Hepatocyte (in vitro differentiated cells): Measurements from ENCODE around the gene NUBP2. TPM values are rescaled to one million over a fixed set of nuclear protein-coding genes. Genes with fewer than 3 reads are reported as not detected.

Experiments used
- DNase-seq: peaks from one replicate; pipeline ENCODE4 v3.0.0-alpha.2; 2016; ENCODE audit warnings: low spot score
- H2AFZ ChIP-seq: fragments of 200-600 bp; sonication (generic); 2 replicates; pipeline ENCODE4 v1.6.0; 2016; ENCODE audit warnings: antibody characterized with exemption, mild to moderate bottlenecking
- H3K27ac ChIP-seq: fragments of 200-600 bp; sonication (generic); 2 replicates; pipeline ENCODE4 v1.5.1; 2016; ENCODE audit warnings: mild to moderate bottlenecking
- H3K27me3 ChIP-seq: fragments of 200-600 bp; sonication (generic); 2 replicates; pipeline ENCODE4 v1.6.1; 2016
- H3K36me3 ChIP-seq: fragments of 200-600 bp; sonication (generic); replicated peaks from 2 replicates; pipeline ENCODE4 v1.5.1; 2016; ENCODE audit warnings: low read depth; ENCODE audit not compliant: insufficient read depth
- H3K4me1 ChIP-seq: fragments of 200-600 bp; sonication (generic); 2 replicates; pipeline ENCODE4 v1.5.1; 2016; ENCODE audit warnings: mild to moderate bottlenecking, moderate library complexity; ENCODE audit not compliant: insufficient read depth
- H3K4me2 ChIP-seq: fragments of 200-600 bp; sonication (generic); 2 replicates; pipeline ENCODE4 v1.6.0; 2016
- H3K4me3 ChIP-seq: fragments of 200-600 bp; sonication (generic); 2 replicates; pipeline ENCODE4 v1.5.1; 2016; ENCODE audit warnings: mild to moderate bottlenecking
- H3K79me2 ChIP-seq: fragments of 200-600 bp; sonication (generic); 2 replicates; pipeline ENCODE4 v1.6.0; 2017; ENCODE audit warnings: mild to moderate bottlenecking
- H3K9me2 ChIP-seq: fragments of 200-600 bp; sonication (generic); replicated peaks from 2 replicates; pipeline ENCODE4 v1.6.0; 2017; ENCODE audit warnings: mild to moderate bottlenecking; ENCODE audit not compliant: insufficient read depth
- H3K9me3 ChIP-seq: fragments of 200-600 bp; sonication (generic); 2 replicates; pipeline ENCODE4 v1.5.1; 2016; ENCODE audit warnings: low read depth, mild to moderate bottlenecking
- H4K20me1 ChIP-seq: fragments of 200-600 bp; sonication (generic); 2 replicates; pipeline ENCODE4 v1.6.0; 2016; ENCODE audit warnings: mild to moderate bottlenecking; ENCODE audit not compliant: insufficient read depth, poor library complexity, severe bottlenecking
- CTCF ChIP-seq: fragments of 200-600 bp; sonication (generic); IDR thresholded peaks from 2 replicates; pipeline ENCODE4 v1.5.1; 2016; ENCODE audit warnings: antibody characterized with exemption, mild to moderate bottlenecking; ENCODE audit not compliant: poor library complexity
- EZH2 ChIP-seq: fragments of 200-600 bp; sonication (generic); IDR thresholded peaks from 2 replicates; pipeline ENCODE4 v1.6.1; 2016; ENCODE audit warnings: antibody characterized with exemption, mild to moderate bottlenecking, borderline replicate concordance
- EZH2phosphoT487 ChIP-seq: fragments of 200-600 bp; sonication (generic); IDR thresholded peaks from one replicate; pipeline ENCODE4 v1.6.1; 2018; ENCODE audit warnings: antibody characterized with exemption, mild to moderate bottlenecking, low read depth, moderate library complexity; ENCODE audit not compliant: unreplicated experiment, severe bottlenecking
- WGBS: methylation state at CpG from one replicate; pipeline ENCODE4 v1.1.6; 2016; ENCODE audit warnings: low lambda C conversion rate; ENCODE audit errors: missing lambda C conversion rate; 5-methylcytosine and 5-hydroxymethylcytosine counted together
- microRNA-seq: library from miRNA; unstranded; fragments of <30 nt; microRNA quantifications from one replicate; pipeline ENCODE4, GENCODE V29; 2017
- polyA plus RNA-seq: library from polyadenylated mRNA; unstranded; fragments of >200 nt; fragmentation: Nextera tagmentation; extraction: Ambion mirVana; gene quantifications from 2 replicates; pipeline ENCODE4 v1.2.1, GENCODE V29; 2016
- small RNA-seq: library from RNA; depleted of rRNA; stranded (forward); fragments of <200 nt; gene quantifications from one replicate; pipeline ENCODE3, GENCODE V24; 2014
- total RNA-seq: library from RNA; depleted of rRNA; stranded (reverse); fragments of >200 nt; gene quantifications from 2 replicates; pipeline ENCODE4 v1.2.3, GENCODE V29; 2014

NUBP2 gene
- total and polyA plus RNA-seq, 2 experiments from 2014 or later: 85.4 to 101 TPM

DNA sequence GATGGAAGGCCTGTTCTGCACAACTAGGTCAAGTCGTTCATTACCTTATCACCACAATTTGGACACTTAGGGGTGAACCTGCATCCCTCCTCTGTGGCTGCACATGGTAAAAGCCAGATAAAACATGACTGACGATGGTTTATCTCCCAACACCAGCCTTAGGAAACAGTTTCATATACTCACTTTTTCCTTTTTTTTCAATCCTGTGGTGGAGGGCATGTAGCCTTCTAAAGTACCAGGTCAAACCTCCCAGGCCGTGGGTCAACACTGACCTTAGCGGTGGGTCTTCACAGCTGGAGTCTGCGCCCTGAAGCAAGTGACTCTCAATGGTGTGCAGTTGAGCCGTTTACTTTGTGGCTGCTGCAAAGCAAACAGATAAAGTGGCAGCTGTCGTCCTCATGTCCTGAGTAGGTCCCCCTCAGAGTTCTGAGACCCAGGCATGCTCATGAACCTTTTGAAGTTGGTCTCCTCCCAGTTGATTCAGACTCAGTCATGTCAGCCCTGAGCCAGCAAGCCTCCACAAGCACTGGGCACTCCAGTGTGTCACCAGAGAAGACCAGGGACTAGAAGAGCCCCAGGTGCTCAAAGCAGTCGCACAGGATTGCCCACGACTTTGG is 50.2 kb downstream of the NUBP2 start:
- peaks cover 42% of the 10 kb centered on the region for H3K79me2 ChIP-seq
- TF ChIP-seq CTCF (no peak), EZH2phosphoT487 (no peak), EZH2 (no peak)
- no peaks in the 10 kb centered on the region for H3K27me3 ChIP-seq
- H3K4me2 ChIP-seq: peak overlapping the region; percentile 37
- 53% methylated on average over 9 of the region's 9 CpGs for WGBS
- no peaks in the 10 kb centered on the region for H3K9me3 ChIP-seq
- H3K36me3 ChIP-seq: no peaks in the 10 kb centered on the region
- peaks cover 23% of the 10 kb centered on the region for H3K4me1 ChIP-seq
- H3K27ac ChIP-seq: peak overlapping the region; percentile 46
- H4K20me1 ChIP-seq: no peaks in the 10 kb centered on the region
- H3K4me3 ChIP-seq: no peak overlapping the region
- peak; percentile 32 for DNase-seq
- H2AFZ ChIP-seq: no peak overlapping the region
- H3K9me2 ChIP-seq: no peaks in the 10 kb centered on the region

GRCh38 chr16:1834096-1834495 is 51.3 kb downstream of the NUBP2 start:
- H3K4me3 ChIP-seq: no peak overlapping the region
- H3K9me2 ChIP-seq: no peaks in the 10 kb centered on the region
- H3K9me3 ChIP-seq: no peaks in the 10 kb centered on the region
- peaks cover 23% of the 10 kb centered on the region for H3K4me1 ChIP-seq
- TF ChIP-seq CTCF: no peak
- TF ChIP-seq EZH2: no peak
- TF ChIP-seq EZH2phosphoT487: no peak
- peaks cover 33% of the 10 kb centered on the region for H3K79me2 ChIP-seq
- H3K27ac ChIP-seq: no peak overlapping the region
- no peaks in the 10 kb centered on the region for H3K27me3 ChIP-seq
- 82% methylated on average over 5 of the region's 5 CpGs for WGBS
- DNase-seq: no peak
- no peak overlapping the region for H2AFZ ChIP-seq
- H3K4me2 ChIP-seq: no peak overlapping the region
- H3K36me3 ChIP-seq: no peaks in the 10 kb centered on the region
- H4K20me1 ChIP-seq: no peaks in the 10 kb centered on the region

Small RNA genes lying within 50 kb of the gene (microRNA-seq; reads per million reads assigned to microRNA genes)
- 17.9 reads per million, percentile 36 among the genes with 10 or more reads in this experiment for gene MIR3177

Small RNA genes lying within 50 kb of the gene (small RNA-seq; reads per million reads assigned to genes)
- gene MIR3177: 0.87 reads per million, percentile 66 among the genes with 10 or more reads in this experiment

Other genes with a start within 250 kb of the NUBP2 start
- 4.7 and 5.4 TPM in 2 replicates for gene TMEM204, start 249.3 kb upstream of the NUBP2 start, total RNA-seq
- 2.7 and 4.3 TPM in 2 replicates for gene TMEM204, start 249.3 kb upstream of the NUBP2 start, polyA plus RNA-seq
- gene IFT140, start 170.9 kb upstream of the NUBP2 start, total RNA-seq: 18.8 and 21.5 TPM in 2 replicates
- 18.5 and 22.9 TPM in 2 replicates for gene IFT140, start 170.9 kb upstream of the NUBP2 start, polyA plus RNA-seq
- gene CRAMP1, start 170.6 kb upstream of the NUBP2 start, total RNA-seq: 7.0 and 8.2 TPM in 2 replicates
- 6.7 and 9.9 TPM in 2 replicates for gene CRAMP1, start 170.6 kb upstream of the NUBP2 start, polyA plus RNA-seq
- 52.0 and 56.1 TPM in 2 replicates for gene JPT2, start 104.7 kb upstream of the NUBP2 start, total RNA-seq
- 7.8 and 9.2 TPM in 2 replicates for gene JPT2, start 104.7 kb upstream of the NUBP2 start, polyA plus RNA-seq
- 25.4 and 42.3 TPM in 2 replicates for gene MAPK8IP3, start 76.8 kb upstream of the NUBP2 start, total RNA-seq
- 44.9 and 71.9 TPM in 2 replicates for gene MAPK8IP3, start 76.8 kb upstream of the NUBP2 start, polyA plus RNA-seq
- gene NME3, start 11.4 kb upstream of the NUBP2 start, total RNA-seq: 34.8 and 51.7 TPM in 2 replicates
- gene NME3, start 11.4 kb upstream of the NUBP2 start, polyA plus RNA-seq: 86.6 and 104 TPM in 2 replicates
- 12.0 and 17.7 TPM in 2 replicates for gene EME2, start 10.2 kb upstream of the NUBP2 start, total RNA-seq
- 20.8 and 28.2 TPM in 2 replicates for gene EME2, start 10.2 kb upstream of the NUBP2 start, polyA plus RNA-seq
- 115 and 116 TPM in 2 replicates for gene MRPS34, start 9.8 kb upstream of the NUBP2 start, total RNA-seq
- 155 TPM in 2 replicates for gene MRPS34, start 9.8 kb upstream of the NUBP2 start, polyA plus RNA-seq
- gene SPSB3, start 389 bp upstream of the NUBP2 start, total RNA-seq: 34.4 and 38.8 TPM in 2 replicates
- 64.6 and 76.4 TPM in 2 replicates for gene SPSB3, start 389 bp upstream of the NUBP2 start, polyA plus RNA-seq
- 10.6 and 11.2 TPM in 2 replicates for gene IGFALS, start 10.7 kb downstream of the NUBP2 start, total RNA-seq
- gene IGFALS, start 10.7 kb downstream of the NUBP2 start, polyA plus RNA-seq: 10.7 and 12.6 TPM in 2 replicates
- gene HAGH, start 43.9 kb downstream of the NUBP2 start, total RNA-seq: 55.6 and 69.3 TPM in 2 replicates
- gene HAGH, start 43.9 kb downstream of the NUBP2 start, polyA plus RNA-seq: 91.7 and 113 TPM in 2 replicates
- gene FAHD1, start 44.2 kb downstream of the NUBP2 start, total RNA-seq: 80.6 and 101 TPM in 2 replicates
- 59.4 and 76.6 TPM in 2 replicates for gene FAHD1, start 44.2 kb downstream of the NUBP2 start, polyA plus RNA-seq
- 0.60 TPM in 1 of 2 replicates, not detected in the other for gene MEIOB, start 89.2 kb downstream of the NUBP2 start, total RNA-seq
- 0.28 TPM in 1 of 2 replicates, not detected in the other for gene MEIOB, start 89.2 kb downstream of the NUBP2 start, polyA plus RNA-seq
- not detected in 2 replicates for gene HS3ST6, start 135.5 kb downstream of the NUBP2 start, total RNA-seq
- gene HS3ST6, start 135.5 kb downstream of the NUBP2 start, polyA plus RNA-seq: 0.41 and 0.63 TPM in 2 replicates
- 31.3 and 43.4 TPM in 2 replicates for gene MSRB1, start 160.2 kb downstream of the NUBP2 start, total RNA-seq
- 48.7 and 62.4 TPM in 2 replicates for gene MSRB1, start 160.2 kb downstream of the NUBP2 start, polyA plus RNA-seq
- gene RPL3L, start 171.7 kb downstream of the NUBP2 start, total RNA-seq: not detected in 2 replicates
- 0.08 TPM in 1 of 2 replicates, not detected in the other for gene RPL3L, start 171.7 kb downstream of the NUBP2 start, polyA plus RNA-seq
- 162 and 234 TPM in 2 replicates for gene NDUFB10, start 176.6 kb downstream of the NUBP2 start, total RNA-seq
- 244 and 251 TPM in 2 replicates for gene NDUFB10, start 176.6 kb downstream of the NUBP2 start, polyA plus RNA-seq
- gene RPS2, start 181.9 kb downstream of the NUBP2 start, total RNA-seq: 1,991 and 2,285 TPM in 2 replicates
- gene RPS2, start 181.9 kb downstream of the NUBP2 start, polyA plus RNA-seq: 1,449 and 1,663 TPM in 2 replicates
- not detected in 2 replicates for gene RNF151, start 183.9 kb downstream of the NUBP2 start, total RNA-seq
- not detected in 2 replicates for gene RNF151, start 183.9 kb downstream of the NUBP2 start, polyA plus RNA-seq
- gene TBL3, start 189.1 kb downstream of the NUBP2 start, total RNA-seq: 19.9 and 24.2 TPM in 2 replicates
- 48.5 and 56.3 TPM in 2 replicates for gene TBL3, start 189.1 kb downstream of the NUBP2 start, polyA plus RNA-seq
- gene NOXO1, start 198.5 kb downstream of the NUBP2 start, total RNA-seq: 2.3 and 5.1 TPM in 2 replicates
- gene NOXO1, start 198.5 kb downstream of the NUBP2 start, polyA plus RNA-seq: 5.4 and 6.0 TPM in 2 replicates
- 34.0 and 34.9 TPM in 2 replicates for gene GFER, start 201.2 kb downstream of the NUBP2 start, total RNA-seq
- gene GFER, start 201.2 kb downstream of the NUBP2 start, polyA plus RNA-seq: 44.0 and 56.8 TPM in 2 replicates
- 1.4 and 2.2 TPM in 2 replicates for gene SYNGR3, start 207.0 kb downstream of the NUBP2 start, total RNA-seq
- gene SYNGR3, start 207.0 kb downstream of the NUBP2 start, polyA plus RNA-seq: 1.5 and 2.5 TPM in 2 replicates
- gene ZNF598, start 226.9 kb downstream of the NUBP2 start, total RNA-seq: 22.8 and 42.6 TPM in 2 replicates
- 29.5 and 36.8 TPM in 2 replicates for gene ZNF598, start 226.9 kb downstream of the NUBP2 start, polyA plus RNA-seq
- gene NPW, start 236.8 kb downstream of the NUBP2 start, total RNA-seq: 2.7 and 4.1 TPM in 2 replicates
- 45.2 and 57.6 TPM in 2 replicates for gene NPW, start 236.8 kb downstream of the NUBP2 start, polyA plus RNA-seq
- 25.9 and 29.6 TPM in 2 replicates for gene NHERF2, start 243.9 kb downstream of the NUBP2 start, total RNA-seq
- 37.7 and 43.8 TPM in 2 replicates for gene NHERF2, start 243.9 kb downstream of the NUBP2 start, polyA plus RNA-seq